Measurements from ENCODE around the gene TRAF4.
"Not testable (repeated sequence)": the region's sequence is repeated elsewhere in the genome, so short reads cannot be mapped to it uniquely, and the experiment has no call there.

The TRAF4 gene

DNA sequence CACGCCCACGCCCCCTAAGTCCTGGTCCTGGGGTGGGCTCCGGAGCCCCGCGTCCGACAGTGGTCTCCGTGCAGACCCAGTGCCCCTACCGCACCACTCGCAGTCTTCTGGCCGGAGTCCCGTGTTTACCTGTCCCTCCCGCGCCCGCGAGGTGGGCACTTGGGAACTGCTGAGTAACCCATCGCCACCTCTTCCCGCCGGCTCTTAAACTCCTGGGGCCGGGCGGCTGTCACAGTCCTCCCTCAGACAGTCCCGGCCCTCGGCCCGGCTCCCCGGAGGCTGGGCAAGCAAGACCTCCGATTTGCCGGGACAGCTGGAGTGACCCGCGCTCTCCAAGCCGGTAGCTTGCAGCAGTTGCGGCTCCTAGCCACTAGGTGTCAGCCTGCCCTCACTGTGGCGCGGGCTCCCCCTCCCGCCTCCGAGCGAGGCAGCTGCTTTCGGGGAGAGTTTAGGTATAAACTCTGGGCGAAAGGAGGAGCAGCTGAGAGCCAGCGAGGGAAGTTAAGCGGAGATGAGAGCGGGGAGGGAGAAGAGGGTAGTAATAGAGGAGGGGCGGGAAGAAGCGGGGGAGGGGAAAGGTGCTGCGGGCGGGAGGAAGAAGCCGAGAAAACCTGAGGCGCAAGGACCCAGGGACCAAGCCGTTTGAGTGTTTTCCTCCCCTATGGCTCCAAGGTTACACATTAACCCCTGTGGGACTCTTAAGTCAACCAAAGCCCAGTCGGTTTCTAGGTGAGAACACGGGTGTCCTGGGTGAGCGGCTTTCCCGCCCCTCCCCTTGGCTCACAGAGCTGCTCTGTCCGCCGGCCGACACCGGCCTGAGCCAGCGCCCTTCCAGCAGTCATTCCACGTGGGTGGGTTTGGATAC is 17.0 kb upstream of the TRAF4 start:
- DNase-seq: peak; percentile 34 to 93 (median 84)

DNA sequence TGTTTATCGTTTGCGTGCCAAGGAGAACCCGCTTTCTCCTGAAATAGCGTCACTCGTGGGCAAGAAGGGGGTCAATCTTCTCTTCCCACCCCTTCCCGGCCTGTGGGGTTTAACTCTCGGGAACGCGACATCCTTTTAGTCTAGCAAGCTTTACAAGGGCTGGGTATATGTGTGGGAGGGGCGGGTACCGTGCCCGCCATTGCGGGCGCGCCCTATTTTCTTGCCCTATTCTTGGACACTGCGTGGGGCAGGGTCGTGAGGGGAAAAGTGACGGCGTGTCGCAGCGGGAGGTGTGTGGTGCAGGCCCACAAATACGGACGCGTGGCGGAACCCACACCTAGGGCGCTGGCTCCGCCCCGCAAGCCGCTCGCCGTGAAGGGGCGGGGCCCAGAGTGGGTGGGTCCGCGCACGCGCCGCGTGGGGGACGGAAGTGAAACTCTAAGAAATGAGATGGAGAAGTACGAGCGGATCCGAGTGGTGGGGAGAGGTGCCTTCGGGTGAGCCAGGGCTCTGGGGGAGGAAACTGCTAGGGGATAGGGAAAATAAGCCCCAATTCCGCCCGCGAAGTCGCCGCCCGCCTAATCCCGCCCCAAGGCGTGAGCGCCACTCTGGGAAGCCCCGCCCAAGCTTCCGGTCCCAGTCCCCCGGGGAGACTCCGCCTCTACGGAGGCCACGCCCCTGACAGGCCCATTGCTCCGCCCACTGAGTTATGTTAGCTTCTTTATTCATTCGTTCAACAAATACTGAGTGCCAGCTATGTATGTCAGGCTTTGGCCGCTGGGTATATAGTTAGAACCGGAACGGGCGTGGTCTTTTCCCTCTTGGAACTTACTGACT is 15.2 kb upstream of the TRAF4 start, which contains the start of gene NEK8:
TSS of gene NEK8 (plus strand) at position 425 of the 837 bp plus-strand sequence. CDS start at position 451, 26 bp downstream.
- DNase-seq: peak; percentile 56 to 98 (median 88)

DNA sequence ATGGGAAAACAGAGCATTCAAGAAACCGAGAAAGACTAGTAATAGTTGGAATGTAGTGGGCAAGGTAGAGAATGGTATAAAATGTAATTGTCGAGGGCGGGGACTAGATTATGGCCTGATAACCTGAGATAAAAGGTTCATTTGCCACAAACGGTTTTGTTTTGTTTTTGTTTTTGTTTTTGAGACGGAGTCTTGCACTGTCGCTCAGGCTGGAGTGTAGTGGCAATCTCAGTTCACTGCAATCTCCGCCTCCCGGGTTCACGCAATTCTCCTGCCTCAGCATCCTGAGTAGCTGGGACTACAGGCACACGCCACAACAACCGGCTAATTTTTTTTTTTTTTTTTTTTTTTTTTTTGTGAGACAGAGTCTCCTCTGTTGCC is 13.9 kb upstream of the TRAF4 start:
- DNase-seq: no peak

DNA sequence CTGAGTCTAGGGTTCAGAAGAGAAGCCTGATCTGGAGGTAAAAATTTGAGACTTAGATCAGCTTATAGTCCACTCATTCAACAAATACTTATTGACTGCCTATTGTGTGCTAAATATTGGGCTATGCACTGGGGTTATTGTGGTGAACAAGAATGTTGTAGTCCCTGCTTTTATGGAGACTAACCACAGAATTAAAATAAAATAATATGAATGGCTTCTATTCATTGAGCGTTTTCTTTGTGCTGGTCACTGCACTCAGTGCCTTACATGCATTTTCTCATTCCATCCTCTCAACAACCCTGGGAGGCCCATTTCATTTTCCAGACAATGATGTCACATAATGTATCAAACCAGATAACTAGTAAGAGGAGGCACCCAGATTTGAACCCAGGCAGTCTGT is 10.5 kb upstream of the TRAF4 start:
- DNase-seq: no peak

DNA sequence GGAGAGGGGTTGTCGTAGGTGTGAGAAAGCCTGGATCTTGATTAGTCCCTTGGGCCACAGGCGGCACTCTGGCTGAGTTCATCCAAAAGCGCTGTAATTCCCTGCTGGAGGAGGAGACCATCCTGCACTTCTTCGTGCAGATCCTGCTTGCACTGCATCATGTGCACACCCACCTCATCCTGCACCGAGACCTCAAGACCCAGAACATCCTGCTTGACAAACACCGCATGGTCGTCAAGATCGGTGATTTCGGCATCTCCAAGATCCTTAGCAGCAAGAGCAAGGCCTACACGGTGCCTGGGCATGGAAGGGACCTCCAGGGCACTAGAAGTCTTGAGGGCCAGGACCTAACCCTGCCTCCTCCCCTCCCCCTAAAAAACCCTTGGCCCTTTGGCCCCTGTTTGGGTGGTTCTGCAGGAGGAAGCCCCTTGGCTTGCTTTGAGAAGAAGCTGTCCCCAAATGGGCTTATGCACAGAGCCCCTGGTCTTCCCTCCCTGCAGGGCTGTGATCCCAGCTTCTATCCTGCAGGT is 9.0 kb upstream of the TRAF4 start:
- no peak for DNase-seq

DNA sequence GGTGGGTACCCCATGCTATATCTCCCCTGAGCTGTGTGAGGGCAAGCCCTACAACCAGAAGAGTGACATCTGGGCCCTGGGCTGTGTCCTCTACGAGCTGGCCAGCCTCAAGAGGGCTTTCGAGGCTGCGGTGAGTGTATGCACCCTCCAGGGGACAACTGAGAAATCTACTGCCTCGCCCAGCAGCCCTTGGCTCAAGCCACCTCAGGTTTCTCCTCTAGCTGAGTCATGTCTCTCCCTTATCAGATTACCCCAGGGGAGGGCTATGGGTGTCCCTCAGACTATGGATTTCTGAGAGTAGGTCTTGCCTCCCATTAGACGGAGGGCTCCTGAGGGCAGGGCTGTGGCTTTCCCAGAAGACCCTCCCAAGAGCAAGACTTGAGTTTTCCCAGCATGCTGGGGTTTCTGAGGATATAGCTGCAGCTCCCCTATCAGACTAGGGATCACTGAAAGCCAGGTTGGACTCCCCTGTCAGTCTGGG is 8.5 kb upstream of the TRAF4 start:
- no peak for DNase-seq

DNA sequence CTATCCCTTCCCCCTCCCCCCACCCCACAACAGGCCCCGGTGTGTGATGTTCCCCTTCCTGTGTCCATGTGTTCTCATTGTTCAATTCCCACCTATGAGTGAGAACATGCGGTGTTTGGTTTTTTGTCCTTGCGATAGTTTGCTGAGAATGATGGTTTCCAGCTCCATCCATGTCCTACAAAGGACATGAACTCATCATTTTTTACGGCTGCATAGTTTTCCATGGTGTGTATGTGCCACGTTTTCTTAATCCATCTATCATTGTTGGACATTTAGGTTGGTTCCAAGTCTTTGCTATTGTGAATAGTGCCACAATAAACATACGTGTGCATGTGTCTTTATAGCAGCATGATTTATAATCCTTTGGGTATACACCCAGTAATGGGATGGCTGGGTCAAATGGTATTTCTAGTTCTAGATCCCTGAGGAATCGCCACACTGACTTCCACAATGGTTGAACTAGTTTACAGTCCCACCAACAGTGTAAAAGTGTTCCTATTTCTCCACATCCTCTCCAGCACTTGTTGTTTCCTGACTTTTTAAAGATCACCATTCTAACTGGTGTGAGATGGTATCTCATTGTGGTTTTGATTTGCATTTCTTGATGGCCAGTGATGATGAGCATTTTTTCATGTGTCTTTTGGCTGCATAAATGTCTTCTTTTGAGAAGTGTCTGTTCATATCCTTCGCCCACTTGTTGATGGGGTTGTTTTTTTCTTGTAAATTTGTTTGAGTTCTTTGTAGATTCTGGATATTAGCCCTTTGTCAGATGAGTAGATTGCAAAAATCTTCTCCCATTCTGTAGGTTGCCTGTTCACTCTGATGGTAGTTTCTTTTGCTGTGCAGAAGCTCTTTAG is 7.7 kb upstream of the TRAF4 start:
- DNase-seq: not testable (repeated sequence)

DNA sequence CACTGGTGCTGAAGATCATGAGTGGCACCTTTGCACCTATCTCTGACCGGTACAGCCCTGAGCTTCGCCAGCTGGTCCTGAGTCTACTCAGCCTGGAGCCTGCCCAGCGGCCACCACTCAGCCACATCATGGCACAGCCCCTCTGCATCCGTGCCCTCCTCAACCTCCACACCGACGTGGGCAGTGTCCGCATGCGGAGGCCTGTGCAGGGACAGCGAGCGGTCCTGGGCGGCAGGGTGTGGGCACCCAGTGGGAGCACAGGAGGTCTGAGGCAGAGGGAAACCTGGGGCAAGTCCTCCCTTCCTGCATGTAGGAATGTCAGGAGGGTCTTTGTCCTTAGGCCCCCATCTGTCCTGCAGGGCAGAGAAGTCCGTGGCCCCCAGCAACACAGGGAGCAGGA is 6.5 kb upstream of the TRAF4 start:
- DNase-seq: no peak

DNA sequence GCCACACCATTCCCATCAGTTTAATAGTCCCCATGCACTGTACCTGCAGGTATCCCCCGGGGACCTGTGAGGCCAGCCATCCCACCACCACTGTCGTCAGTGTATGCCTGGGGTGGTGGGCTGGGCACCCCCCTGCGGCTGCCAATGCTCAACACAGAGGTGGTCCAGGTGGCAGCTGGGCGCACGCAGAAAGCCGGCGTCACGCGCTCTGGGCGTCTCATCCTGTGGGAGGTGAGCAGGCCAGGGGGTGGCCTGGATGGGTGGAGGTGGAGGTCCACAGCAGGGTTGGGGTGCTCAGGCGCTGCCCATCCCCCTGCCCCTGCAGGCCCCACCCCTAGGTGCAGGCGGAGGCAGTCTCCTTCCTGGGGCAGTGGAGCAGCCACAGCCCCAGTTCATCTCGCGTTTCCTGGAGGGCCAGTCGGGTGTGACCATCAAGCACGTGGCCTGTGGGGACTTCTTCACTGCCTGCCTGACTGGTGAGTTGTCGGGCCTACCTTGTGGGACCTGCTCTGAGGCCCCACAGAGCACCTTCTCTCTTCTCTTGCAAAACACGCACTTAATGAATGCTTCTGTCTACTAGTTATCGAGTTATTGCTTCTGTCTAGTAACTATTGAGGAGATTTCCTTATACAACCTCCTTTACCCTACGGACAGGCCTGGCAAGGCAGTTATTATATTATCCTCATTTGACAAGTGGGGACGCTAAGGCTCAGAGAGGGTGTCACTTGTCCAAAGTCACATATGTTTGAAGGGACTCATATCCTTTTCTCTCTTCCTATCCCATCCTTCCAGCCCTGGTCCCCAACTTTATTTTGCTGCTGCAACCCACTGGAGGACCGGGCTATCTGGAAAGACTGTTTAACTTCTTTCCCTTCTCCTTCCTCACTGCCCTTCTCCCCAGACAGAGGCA is 5.8 kb upstream of the TRAF4 start:
- no peak for DNase-seq

DNA sequence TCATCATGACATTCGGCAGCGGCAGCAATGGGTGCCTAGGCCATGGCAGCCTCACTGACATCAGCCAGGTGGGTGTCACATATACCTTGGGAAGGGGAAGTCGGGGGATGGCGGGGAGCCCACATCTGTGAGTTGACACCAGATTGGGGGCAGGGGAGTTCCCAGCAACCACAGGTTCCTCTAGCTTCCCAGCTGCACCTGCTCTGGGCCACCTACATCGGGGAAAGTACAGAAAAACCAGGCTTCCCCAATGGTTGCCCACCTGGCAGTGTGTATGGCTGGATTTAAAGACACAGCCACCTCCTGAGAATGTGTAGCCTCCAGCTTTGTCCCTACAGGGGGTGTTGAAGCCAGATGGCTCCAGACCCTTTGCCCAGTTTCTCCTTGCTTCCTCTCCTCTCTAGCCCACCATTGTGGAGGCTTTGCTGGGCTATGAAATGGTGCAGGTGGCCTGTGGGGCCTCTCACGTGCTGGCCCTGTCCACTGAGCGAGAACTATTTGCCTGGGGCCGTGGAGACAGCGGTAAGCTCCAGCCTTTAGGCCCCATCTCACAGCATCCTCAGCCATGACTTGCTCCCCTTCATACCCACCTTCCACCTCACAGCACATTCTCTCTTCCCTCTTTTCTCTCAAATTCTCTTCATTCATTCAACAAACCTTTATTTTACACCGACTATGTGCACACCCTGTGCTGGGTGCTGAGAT is 5.0 kb upstream of the TRAF4 start:
- no peak for DNase-seq

DNA sequence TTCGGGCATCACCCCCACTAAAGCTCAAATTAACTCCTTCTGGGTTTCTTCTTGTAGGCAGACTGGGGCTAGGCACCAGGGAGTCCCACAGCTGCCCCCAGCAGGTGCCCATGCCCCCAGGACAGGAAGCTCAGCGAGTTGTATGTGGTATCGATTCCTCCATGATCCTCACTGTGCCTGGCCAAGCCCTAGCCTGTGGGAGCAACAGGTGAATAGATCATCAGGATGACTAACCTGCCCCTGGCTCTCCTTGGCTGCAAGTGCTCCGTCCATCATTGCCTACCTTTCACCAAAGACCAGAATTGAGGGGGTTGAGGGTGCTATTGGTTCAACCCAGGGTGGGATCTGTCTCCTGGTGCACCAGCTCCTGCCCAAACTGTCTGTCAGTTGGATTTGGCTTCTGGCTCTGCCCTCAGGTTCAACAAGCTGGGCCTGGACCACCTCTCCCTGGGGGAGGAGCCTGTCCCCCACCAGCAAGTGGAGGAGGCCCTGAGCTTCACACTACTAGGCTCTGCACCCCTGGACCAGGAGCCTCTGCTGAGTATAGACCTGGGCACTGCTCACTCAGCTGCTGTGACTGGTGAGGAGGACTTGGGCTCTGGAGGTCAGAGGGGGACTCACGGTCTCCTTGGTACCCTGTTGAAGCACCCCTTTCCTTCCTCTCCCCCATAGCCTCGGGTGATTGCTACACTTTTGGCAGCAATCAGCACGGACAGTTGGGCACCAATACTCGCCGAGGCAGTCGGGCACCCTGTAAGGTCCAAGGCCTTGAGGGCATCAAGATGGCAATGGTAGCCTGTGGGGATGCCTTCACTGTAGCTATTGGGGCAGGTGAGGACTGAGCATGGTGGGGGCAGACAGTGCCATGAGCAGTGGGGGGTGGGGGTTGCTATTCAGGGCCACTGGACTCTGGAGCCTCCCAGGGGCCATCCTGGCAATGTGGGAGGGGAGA is 3.1 kb upstream of the TRAF4 start:
- DNase-seq: no peak

DNA sequence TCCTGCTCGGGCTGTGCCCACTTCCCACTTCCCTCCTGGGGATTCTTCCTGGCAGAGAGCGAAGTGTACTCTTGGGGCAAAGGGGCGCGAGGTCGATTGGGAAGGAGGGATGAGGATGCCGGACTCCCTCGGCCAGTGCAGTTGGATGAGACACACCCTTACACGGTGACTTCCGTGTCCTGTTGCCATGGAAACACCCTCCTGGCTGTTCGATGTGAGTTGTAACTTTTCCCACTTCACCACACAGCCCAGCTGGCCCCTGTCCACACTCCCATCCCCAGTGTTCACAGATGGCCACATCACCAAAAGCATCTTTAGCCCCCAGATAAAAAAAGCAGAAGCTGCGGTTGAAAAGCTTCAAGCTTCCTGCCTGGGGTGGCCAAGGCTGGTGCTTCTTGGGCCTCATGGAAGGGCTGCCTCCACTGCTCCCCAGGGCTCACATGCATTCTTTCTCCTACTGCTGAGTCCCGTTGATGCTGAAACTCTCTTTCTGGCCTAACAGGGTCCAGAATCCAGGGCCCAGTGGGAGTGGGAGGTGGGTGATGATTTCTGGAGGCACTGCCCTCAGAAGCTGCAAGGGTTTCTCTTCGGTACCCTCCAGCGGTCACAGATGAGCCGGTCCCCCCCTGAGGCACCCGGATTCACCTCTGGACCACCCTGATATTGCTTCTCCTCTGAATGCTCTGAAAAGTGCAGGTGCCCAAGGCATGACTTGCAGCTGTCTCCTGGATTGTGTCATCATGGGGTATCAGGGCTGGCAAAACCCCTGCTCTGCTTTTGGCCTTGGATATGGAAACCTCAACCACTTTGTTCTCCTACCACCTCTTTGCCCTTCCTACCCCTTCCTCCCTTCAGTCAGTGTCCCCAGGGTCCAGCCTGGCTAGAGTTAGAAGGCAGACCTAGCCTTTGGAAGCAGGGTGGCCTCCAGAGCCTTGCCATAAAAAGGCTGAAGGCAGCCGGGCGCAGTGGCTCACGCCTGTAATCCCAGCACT is 2.2 kb upstream of the TRAF4 start:
- peak in 7 of 56 donors; percentile 6 to 40 (median 23) for DNase-seq

DNA sequence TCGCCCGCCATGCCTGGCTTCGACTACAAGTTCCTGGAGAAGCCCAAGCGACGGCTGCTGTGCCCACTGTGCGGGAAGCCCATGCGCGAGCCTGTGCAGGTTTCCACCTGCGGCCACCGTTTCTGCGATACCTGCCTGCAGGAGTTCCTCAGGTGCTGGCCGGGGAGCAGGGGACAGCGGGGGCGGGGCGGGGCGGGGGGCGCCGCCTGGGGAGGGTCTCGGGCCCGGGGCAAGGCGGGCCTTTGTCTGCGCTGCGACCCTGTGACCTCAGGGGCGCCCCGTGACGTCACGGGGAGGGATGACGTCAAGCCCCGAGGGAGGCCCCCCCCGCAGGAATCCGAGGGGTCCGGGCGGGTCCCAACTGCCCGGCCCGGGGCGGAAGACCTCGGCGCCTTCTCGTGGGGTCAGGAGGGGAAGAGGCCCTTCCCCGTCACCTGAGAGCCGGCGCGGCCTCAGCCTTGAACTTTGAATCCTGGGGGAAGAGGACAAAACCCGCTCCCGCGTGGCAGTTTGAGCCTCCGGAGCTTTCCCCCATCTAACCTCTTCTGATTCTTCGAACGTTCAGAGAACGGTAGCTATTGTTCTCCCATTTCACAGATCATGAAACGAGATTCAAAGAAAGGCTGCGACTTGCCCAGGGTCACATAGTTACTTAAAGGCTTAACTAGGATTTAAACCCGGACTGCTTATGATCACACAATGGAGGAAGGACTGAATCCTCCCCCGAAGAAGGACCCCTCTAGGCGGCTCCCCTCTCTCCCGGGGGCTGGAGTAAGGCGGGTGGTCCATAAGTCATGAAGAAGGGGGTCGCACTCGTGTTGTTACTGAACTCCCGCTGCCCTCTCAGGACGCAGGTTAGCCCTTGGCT is 527 bp downstream of the TRAF4 start:
- peak in 26 of 56 donors; percentile 20 to 74 (median 54) for DNase-seq

DNA sequence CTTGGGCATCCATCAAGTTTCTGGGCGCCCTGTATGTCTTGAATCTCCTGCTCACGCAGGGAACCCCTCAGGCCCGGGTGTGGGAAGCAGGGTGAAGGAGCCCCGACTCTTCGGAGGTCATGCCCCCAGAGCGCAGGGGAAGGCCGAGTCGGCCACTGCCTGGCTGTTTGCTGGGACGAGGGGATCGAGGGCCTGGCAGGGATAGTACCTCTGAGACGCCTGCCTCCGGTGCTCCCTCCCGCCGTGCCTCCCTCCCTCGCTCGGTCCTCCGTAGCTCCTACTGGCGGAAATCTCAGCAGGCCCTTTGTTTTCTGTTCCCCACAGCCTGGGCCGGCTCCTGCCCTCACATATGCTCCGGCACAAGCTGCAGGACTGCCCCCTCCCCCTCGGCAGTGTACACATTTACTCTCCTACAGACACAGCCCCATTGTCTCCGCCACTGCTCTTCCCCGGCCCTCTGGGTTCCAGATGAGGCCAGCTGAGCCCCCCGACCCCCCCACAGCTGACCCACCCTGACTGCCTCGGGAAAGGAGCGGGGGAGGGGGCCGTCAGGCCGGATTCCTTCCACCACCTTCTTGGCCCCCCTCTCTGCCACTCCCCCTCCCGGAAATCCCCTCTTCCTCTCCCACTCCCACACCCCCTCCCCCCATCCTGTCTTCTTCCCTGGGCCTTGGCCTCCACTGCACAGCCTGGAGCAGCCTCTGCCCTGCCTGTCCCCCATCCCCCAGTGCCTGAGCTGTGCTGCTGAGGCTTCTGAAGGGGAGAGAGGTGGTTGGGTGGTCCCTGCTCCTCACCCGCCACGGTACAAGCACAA is 1.4 kb downstream of the TRAF4 start:
- DNase-seq: peak in 55 of 56 donors; percentile 26 to 97 (median 85)
